ENCODE data around the gene ZNF280C. TPM values are rescaled to one million over a fixed set of nuclear protein-coding genes. Genes with fewer than 3 reads are reported as not detected.
"Not testable (repeated sequence)": the region's sequence is repeated elsewhere in the genome, so short reads cannot be mapped to it uniquely, and the experiment has no call there.

Gene ZNF280C
- total RNA-seq, 2 experiments from 2014 or later: 6.7 to 7.8 TPM

GRCh38 chrX:130245441-130245840 is 23.3 kb downstream of the ZNF280C start:
- H3K27ac Mint-ChIP-seq: no peak overlapping the region
- ATAC-seq (no peak), DNase-seq (no peak)
- peaks cover 5% of the 10 kb centered on the region for H3K4me1 Mint-ChIP-seq
- no peaks in the 10 kb centered on the region for H3K9me3 Mint-ChIP-seq (ENCODE audit: low read depth)
- peaks cover 10% of the 10 kb centered on the region for H3K36me3 Mint-ChIP-seq
- CTCF ChIA-PET: no interaction called here
- no peak overlapping the region for H3K4me3 Mint-ChIP-seq
- no peaks in the 10 kb centered on the region for H3K27me3 Mint-ChIP-seq

- DNase-seq; H3K27me3 Mint-ChIP-seq; H3K27ac Mint-ChIP-seq; ATAC-seq; H3K4me3 Mint-ChIP-seq; H3K4me1 Mint-ChIP-seq; H3K9me3 Mint-ChIP-seq (ENCODE audit: low read depth): not testable (repeated sequence)
- CTCF ChIA-PET: interaction anchor here (1.3 kb wide), 1 partner anchor 306 kb away, joined by 3 read pairs; no protein-coding TSS in a partner anchor
- H3K36me3 Mint-ChIP-seq: peaks cover 34% of the 10 kb centered on the region
These were observed 37.5 kb downstream of the ZNF280C start for GRCh38 chrX:130231184-130231583.

GRCh38 chrX:130228871-130229270 is 39.8 kb downstream of the ZNF280C start:
- CTCF ChIA-PET: no interaction called here
- no peaks in the 10 kb centered on the region for H3K27me3 Mint-ChIP-seq
- peaks cover 28% of the 10 kb centered on the region for H3K36me3 Mint-ChIP-seq
- no peak overlapping the region for H3K4me3 Mint-ChIP-seq
- ATAC-seq (no peak), DNase-seq (no peak)
- no peaks in the 10 kb centered on the region for H3K9me3 Mint-ChIP-seq (ENCODE audit: low read depth)
- H3K27ac Mint-ChIP-seq: no peak overlapping the region
- no peaks in the 10 kb centered on the region for H3K4me1 Mint-ChIP-seq

GRCh38 chrX:130224810-130225209 is 43.9 kb downstream of the ZNF280C start:
- no peak for ATAC-seq

GRCh38 chrX:130216320-130216719 is 52.4 kb downstream of the ZNF280C start:
- CTCF ChIA-PET: interaction anchor here (1.0 kb wide), 1 partner anchor 14 kb away, joined by 3 read pairs; no protein-coding TSS in a partner anchor
- Mint-ChIP-seq H3K4me3 (no peak overlapping the region), H3K27me3 (no peaks in the 10 kb centered on the region), H3K4me1 (peaks cover 21% of the 10 kb centered on the region), H3K9me3 (ENCODE audit: low read depth) (no peaks in the 10 kb centered on the region), H3K36me3 (peaks cover 31% of the 10 kb centered on the region), H3K27ac (no peak overlapping the region)
- ATAC-seq (no peak), DNase-seq (no peak)

More at GRCh38 chrX:130224810-130225209, 43.9 kb downstream of the ZNF280C start:
- H3K9me3 Mint-ChIP-seq (ENCODE audit: low read depth): no peaks in the 10 kb centered on the region
- no peak overlapping the region for H3K27ac Mint-ChIP-seq
- H3K27me3 Mint-ChIP-seq: no peaks in the 10 kb centered on the region
- H3K4me3 Mint-ChIP-seq: no peak overlapping the region
- CTCF ChIA-PET: interaction anchor here (0.7 kb wide), 1 partner anchor 517 kb away, joined by 4 read pairs; no protein-coding TSS in a partner anchor
- H3K36me3 Mint-ChIP-seq: peaks cover 15% of the 10 kb centered on the region
- no peak for DNase-seq
- no peaks in the 10 kb centered on the region for H3K4me1 Mint-ChIP-seq

- Mint-ChIP-seq H3K4me3 (peak overlapping the region; percentile 11), H3K27ac (peak overlapping the region; percentile 74), H3K36me3 (peaks cover 37% of the 10 kb centered on the region), H3K9me3 (ENCODE audit: low read depth) (no peaks in the 10 kb centered on the region), H3K27me3 (no peaks in the 10 kb centered on the region), H3K4me1 (peaks cover 26% of the 10 kb centered on the region)
- no peak for ATAC-seq
- no peak for DNase-seq
- CTCF ChIA-PET: no interaction called here
These were observed 55.3 kb downstream of the ZNF280C start for GRCh38 chrX:130213376-130213775.

GRCh38 chrX:130212371-130212770 is 56.3 kb downstream of the ZNF280C start:
- Mint-ChIP-seq H3K9me3 (ENCODE audit: low read depth) (no peaks in the 10 kb centered on the region), H3K36me3 (peaks cover 42% of the 10 kb centered on the region), H3K4me1 (peaks cover 26% of the 10 kb centered on the region), H3K4me3 (peak overlapping the region; percentile 50), H3K27ac (peak overlapping the region; percentile 80), H3K27me3 (no peaks in the 10 kb centered on the region)
- CTCF ChIA-PET: no interaction called here
- peak; percentile 57 for ATAC-seq
- DNase-seq: no peak

- H3K27me3 Mint-ChIP-seq: no peaks in the 10 kb centered on the region
- H3K4me3 Mint-ChIP-seq: peak overlapping the region; percentile 14
- peaks cover 41% of the 10 kb centered on the region for H3K36me3 Mint-ChIP-seq
- ATAC-seq: peak; percentile 70
- peaks cover 26% of the 10 kb centered on the region for H3K4me1 Mint-ChIP-seq
- no peaks in the 10 kb centered on the region for H3K9me3 Mint-ChIP-seq (ENCODE audit: low read depth)
- no peak for DNase-seq
- peak overlapping the region; percentile 80 for H3K27ac Mint-ChIP-seq
- CTCF ChIA-PET: no interaction called here
These were observed 57.1 kb downstream of the ZNF280C start for GRCh38 chrX:130211415-130212186.

- DNase-seq (no peak), ATAC-seq (no peak)
- Mint-ChIP-seq H3K27ac (no peak overlapping the region), H3K9me3 (ENCODE audit: low read depth) (no peaks in the 10 kb centered on the region), H3K4me1 (no peaks in the 10 kb centered on the region), H3K27me3 (no peaks in the 10 kb centered on the region), H3K4me3 (no peak overlapping the region), H3K36me3 (peaks cover 19% of the 10 kb centered on the region)
- CTCF ChIA-PET: no interaction called here
These were observed 64.1 kb downstream of the ZNF280C start for GRCh38 chrX:130204647-130205046.

GRCh38 chrX:130197464-130197863 is 71.2 kb downstream of the ZNF280C start:
- Mint-ChIP-seq H3K36me3 (no peaks in the 10 kb centered on the region), H3K27me3 (no peaks in the 10 kb centered on the region), H3K4me1 (peaks cover 11% of the 10 kb centered on the region), H3K9me3 (ENCODE audit: low read depth) (no peaks in the 10 kb centered on the region), H3K27ac (no peak overlapping the region), H3K4me3 (no peak overlapping the region)
- DNase-seq: no peak
- no peak for ATAC-seq
- CTCF ChIA-PET: interaction anchor here (11.5 kb wide), 1 partner anchor 117 kb away, joined by 77 read pairs; no protein-coding TSS in a partner anchor

GRCh38 chrX:130196466-130196865 is 72.2 kb downstream of the ZNF280C start:
- H3K4me3 Mint-ChIP-seq: no peak overlapping the region
- H3K27ac Mint-ChIP-seq: no peak overlapping the region
- CTCF ChIA-PET: interaction anchor here (11.5 kb wide), 1 partner anchor 116 kb away, joined by 77 read pairs; no protein-coding TSS in a partner anchor
- peaks cover 15% of the 10 kb centered on the region for H3K4me1 Mint-ChIP-seq
- DNase-seq (no peak), ATAC-seq (no peak)
- H3K9me3 Mint-ChIP-seq (ENCODE audit: low read depth): no peaks in the 10 kb centered on the region
- H3K36me3 Mint-ChIP-seq: no peaks in the 10 kb centered on the region
- no peaks in the 10 kb centered on the region for H3K27me3 Mint-ChIP-seq

GRCh38 chrX:130190801-130191200 is 77.9 kb downstream of the ZNF280C start:
- no peak for DNase-seq
- no peaks in the 10 kb centered on the region for H3K36me3 Mint-ChIP-seq
- no peak for ATAC-seq
- no peak overlapping the region for H3K27ac Mint-ChIP-seq
- CTCF ChIA-PET: interaction anchor here (1.2 to 11.5 kb wide), 3 partner anchors 71 to 163 kb away, joined by 3 to 77 read pairs (median 10); no protein-coding TSS in a partner anchor
- H3K4me3 Mint-ChIP-seq: no peak overlapping the region
- no peaks in the 10 kb centered on the region for H3K27me3 Mint-ChIP-seq
- H3K4me1 Mint-ChIP-seq: peaks cover 19% of the 10 kb centered on the region
- no peaks in the 10 kb centered on the region for H3K9me3 Mint-ChIP-seq (ENCODE audit: low read depth)

- Mint-ChIP-seq H3K4me3 (no peak overlapping the region), H3K27ac (no peak overlapping the region), H3K9me3 (ENCODE audit: low read depth) (no peaks in the 10 kb centered on the region), H3K4me1 (peaks cover 22% of the 10 kb centered on the region), H3K36me3 (peaks cover 10% of the 10 kb centered on the region), H3K27me3 (no peaks in the 10 kb centered on the region)
- CTCF ChIA-PET: interaction anchor here (1.2 to 11.5 kb wide), 3 partner anchors 21 to 126 kb away, joined by 3 to 77 read pairs (median 4); partner anchors contain the start of gene AIFM1
- ATAC-seq (no peak), DNase-seq (no peak)
These were observed 82.0 kb downstream of the ZNF280C start for GRCh38 chrX:130186651-130187050.

GRCh38 chrX:130184857-130185256 is 83.8 kb downstream of the ZNF280C start:
- CTCF ChIA-PET: no interaction called here
- Mint-ChIP-seq H3K27me3 (no peaks in the 10 kb centered on the region), H3K36me3 (peaks cover 16% of the 10 kb centered on the region), H3K9me3 (ENCODE audit: low read depth) (no peaks in the 10 kb centered on the region), H3K27ac (peak overlapping the region; percentile 32), H3K4me1 (peaks cover 28% of the 10 kb centered on the region), H3K4me3 (no peak overlapping the region)
- ATAC-seq (no peak), DNase-seq (no peak)
